GM19372 (cell line): Measurements from ENCODE around the gene SF3A1.
"Not testable (repeated sequence)": the region's sequence is repeated elsewhere in the genome, so short reads cannot be mapped to it uniquely, and the experiment has no call there.

Source experiments
- ATAC-seq: cut with Tn5 transposase; IDR thresholded peaks from one replicate; pipeline ENCODE4 v1.9.1; 2021; ENCODE audit warnings: mild to moderate bottlenecking, low read depth, moderate library complexity; ENCODE audit not compliant: unreplicated experiment

The SF3A1 gene

DNA sequence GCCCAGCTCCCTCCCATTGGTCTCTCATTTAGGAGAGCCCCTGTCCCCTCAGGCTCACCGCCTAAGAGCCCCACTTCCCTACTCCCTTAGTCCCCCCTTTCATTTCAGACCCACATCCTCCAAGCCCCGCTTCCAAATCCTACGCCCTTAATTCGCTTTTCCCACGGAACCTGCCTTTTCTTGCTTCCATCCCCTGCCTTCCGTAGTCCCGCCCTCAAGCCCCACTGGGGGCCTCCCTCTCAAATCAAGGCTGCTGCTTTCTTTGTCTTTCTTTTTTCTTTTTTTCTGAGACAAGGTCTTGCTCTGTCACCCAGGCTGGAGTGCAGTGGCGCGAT is 509 bp upstream of the SF3A1 start:
- no peak for ATAC-seq

- no peak for ATAC-seq
These were observed 2.0 kb downstream of the SF3A1 start for GRCh38 chr22:30354644-30355043.

GRCh38 chr22:30351226-30351625 is 5.5 kb downstream of the SF3A1 start:
- ATAC-seq: no peak

DNA sequence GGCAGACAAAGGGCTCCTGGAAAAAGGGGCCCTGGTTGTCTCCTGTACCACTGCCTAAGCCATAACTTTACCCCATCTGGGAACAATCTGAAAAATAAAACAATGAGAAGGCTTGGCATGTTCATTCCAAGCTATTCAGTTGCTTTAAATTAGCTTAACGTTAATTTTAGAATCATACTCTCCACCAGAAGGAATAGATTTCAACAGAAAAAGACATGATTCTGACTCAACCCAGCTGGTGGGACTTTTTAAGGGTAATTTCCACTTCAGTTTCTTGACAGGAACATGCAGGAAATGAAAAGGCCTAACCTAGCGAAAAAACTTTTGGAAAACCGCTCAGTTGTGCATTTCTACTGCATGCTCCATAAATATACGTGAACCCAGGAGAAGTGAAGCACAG is 7.9 kb downstream of the SF3A1 start:
- no peak for ATAC-seq

GRCh38 chr22:30348404-30348803 is 8.3 kb downstream of the SF3A1 start:
- no peak for ATAC-seq

DNA sequence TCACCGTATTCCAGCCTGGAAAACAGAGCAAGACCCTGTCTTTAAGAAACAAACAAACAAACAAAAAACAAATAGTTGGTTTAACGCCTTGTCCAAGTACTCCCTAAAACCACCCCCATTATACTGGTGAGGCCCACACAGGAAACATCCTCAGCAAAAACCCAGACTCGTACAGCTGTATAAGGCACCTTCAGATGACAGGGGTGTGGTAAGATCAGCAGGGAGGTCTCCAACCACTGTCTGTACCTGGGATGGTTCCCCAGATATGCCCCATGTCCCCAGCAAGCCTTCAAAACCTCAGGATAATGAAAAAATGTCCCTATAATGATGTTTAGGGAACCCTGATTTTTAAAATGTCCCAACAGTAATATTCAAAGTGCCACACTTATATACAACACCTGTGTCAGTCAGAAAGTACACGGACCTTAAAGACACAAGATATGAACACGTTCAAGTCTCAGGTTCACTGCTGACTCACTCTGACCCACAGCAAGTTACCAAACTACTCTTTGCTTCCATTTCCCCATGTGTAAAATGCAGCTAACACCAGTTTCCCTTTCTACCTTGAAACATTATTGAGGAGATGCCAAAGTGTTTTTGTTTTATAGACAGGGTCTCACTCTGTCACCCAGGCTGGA is 9.3 kb downstream of the SF3A1 start:
- ATAC-seq: no peak

DNA sequence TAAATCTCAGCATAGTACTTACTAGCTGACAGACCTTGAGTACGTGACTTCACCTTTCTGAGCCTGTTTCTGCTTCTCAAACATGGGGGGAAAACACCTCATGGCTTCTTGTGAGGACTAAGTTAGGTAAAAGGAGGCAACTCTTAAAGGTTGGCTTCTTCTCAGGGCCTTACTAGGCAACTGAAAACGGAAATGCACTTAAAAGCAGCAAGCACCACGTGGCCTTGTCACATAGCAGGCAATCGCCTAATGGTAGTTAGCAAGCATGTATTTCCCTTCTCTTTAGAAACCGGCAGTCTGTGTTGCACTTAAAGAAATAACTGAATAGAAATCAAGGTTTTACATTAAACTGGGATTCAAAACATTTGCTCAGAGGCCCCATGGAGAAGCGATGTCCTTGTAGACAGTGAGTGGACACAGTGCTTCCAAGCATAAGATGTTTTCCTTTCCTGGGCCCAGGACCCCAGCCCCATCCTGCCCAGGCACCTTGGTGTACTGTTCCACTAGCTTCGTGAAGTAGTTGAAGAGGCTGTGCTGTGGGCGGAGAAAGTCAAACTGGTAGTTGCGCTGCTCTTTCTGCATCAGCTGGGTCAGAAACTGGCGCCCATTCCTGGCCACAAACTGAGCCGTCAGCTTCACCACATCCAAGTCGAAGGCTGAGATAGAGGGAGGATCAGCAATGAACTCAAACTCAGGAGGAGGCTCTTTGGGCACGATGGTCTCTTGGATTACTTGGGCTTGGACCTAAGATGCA is 12.1 kb downstream of the SF3A1 start:
- no peak for ATAC-seq

- ATAC-seq: no peak
These were observed 15.6 kb downstream of the SF3A1 start for GRCh38 chr22:30340911-30341685.

- no peak for ATAC-seq
These were observed 17.9 kb downstream of the SF3A1 start for GRCh38 chr22:30338802-30339201.

GRCh38 chr22:30338341-30338740 is 18.4 kb downstream of the SF3A1 start:
- ATAC-seq: not testable (repeated sequence)

GRCh38 chr22:30337461-30337778 is 19.3 kb downstream of the SF3A1 start:
- ATAC-seq: no peak

GRCh38 chr22:30336752-30337460 is 19.8 kb downstream of the SF3A1 start:
- ATAC-seq: no peak

- no peak for ATAC-seq
These were observed 21.5 kb downstream of the SF3A1 start for GRCh38 chr22:30335236-30335635.

DNA sequence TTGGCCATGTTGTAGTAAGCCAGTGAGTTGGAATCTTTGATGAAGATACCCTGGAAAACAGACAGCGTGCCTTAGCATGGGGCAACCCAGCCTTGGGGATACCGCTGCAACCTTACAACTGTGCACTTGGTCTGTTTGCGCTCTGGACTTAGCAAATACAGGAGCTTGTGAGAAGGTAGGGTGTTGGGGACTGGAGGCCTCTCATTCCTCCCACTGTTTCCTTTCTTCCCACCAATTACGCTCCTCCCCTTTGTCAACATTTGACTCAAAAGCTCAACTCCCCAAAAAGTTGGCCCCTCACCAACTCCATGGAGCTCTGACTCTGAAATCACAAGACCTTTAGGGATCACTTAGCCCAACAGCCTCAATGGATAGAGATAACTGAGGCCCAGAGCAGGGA is 22.0 kb downstream of the SF3A1 start:
- ATAC-seq: no peak

DNA sequence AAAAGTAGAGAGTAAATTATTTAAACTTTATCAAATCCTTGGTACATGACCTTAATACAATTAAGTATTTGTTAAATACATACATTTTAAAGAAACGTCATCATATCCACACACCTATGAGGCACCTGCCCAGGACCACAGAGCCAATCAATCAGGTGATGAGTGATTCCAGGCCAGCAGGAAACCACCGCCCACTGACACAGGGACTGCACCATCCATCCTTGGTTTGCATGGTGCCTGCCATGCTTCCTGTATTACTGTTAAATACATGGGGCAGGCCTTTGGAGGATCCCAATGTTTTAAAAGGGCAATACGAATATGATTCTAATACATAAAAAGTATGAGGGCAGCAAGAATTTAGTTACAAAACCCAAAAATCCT is 23.0 kb downstream of the SF3A1 start:
- no peak for ATAC-seq

GRCh38 chr22:30332994-30333706 is 23.5 kb downstream of the SF3A1 start:
- ATAC-seq: no peak

GRCh38 chr22:30332551-30332950 is 24.1 kb downstream of the SF3A1 start:
- ATAC-seq: no peak

- ATAC-seq: no peak
These were observed 28.1 kb downstream of the SF3A1 start for GRCh38 chr22:30328466-30329049.

GRCh38 chr22:30327864-30328345 is 28.8 kb downstream of the SF3A1 start:
- no peak for ATAC-seq

GRCh38 chr22:30326706-30327362 is 29.9 kb downstream of the SF3A1 start, which contains the start of gene TBC1D10A:
Gene TBC1D10A (minus strand): TSS chr22:30326941. CDS start chr22:30326881, 60 bp downstream.
- ATAC-seq: peak; percentile 85
